ENCODE results near the gene ARNT2. TPM values are rescaled to one million over a fixed set of nuclear protein-coding genes. Genes with fewer than 3 reads are reported as not detected.

Gene ARNT2
- total and polyA plus RNA-seq, 2 of the 13 experiments (the other 11 are each of a cell fraction or from before 2014, with no cell fraction given) = 0.69 to 1.7 TPM

DNA sequence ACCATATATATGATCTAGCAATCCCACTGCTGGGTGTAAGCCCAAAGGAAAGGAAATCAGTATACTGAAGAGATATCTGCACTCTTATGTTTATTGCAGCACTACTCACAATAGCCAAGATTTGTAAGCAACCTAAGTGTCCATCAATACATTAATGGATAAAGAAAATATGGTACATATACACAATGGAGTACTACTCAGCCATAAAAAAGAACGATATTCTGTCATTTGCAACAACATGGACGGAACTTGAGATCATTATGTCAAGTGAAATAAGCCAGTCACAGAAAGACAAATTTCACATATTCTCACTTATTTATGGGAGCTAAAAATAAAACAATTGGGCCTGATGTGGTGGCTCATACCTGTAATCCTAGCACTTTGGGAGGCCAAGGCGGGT lies 21.9 kb upstream of the ARNT2 start:
- POLR2A ChIA-PET = no interaction called here
- H2AFZ ChIP-seq (ENCODE audit: low read length) = no peak overlapping the region
- H3K4me3 ChIP-seq (replicated peaks in 1 of 3; ENCODE audit: insufficient read depth in 1 of 3, low read depth in 2 of 3, low read length in 3 of 3) = no peak overlapping the region
- no peak overlapping the region for H3K4me2 ChIP-seq (ENCODE audit: low read depth, low read length)
- no peak overlapping the region for H3K27ac ChIP-seq (ENCODE audit: extremely low read length, insufficient read depth, low read length)
- H3K27me3 ChIP-seq (ENCODE audit: control insufficient read depth in 1 of 2, insufficient read depth in 2 of 2, low read length in 2 of 2) = no peaks in the 10 kb centered on the region
- H3K9me3 ChIP-seq (ENCODE audit: low read length) = no peaks in the 10 kb centered on the region
- WGBS (ENCODE audit: low lambda C conversion rate) = 75% methylated on average over 3 of the region's 3 CpGs
- BruUV-seq (replicated peaks) = no TSS peak
- FAIRE-seq = no peak
- no peak for DNase-seq (ENCODE audit: low spot score)
- H3K4me1 ChIP-seq (ENCODE audit: insufficient read depth, low read length) = no peaks in the 10 kb centered on the region
- no peaks in the 10 kb centered on the region for H3K36me3 ChIP-seq (replicated peaks in 1 of 2; ENCODE audit: control insufficient read depth in 1 of 2, insufficient read depth in 2 of 2, low read length in 2 of 2)
- CTCF ChIA-PET (ENCODE audit: low intra/inter-chr PET ratio, low total read pairs) = no interaction called here
- in situ Hi-C loops (cut with HindIII; ENCODE audit: extremely low pct_ligation_motif_present, low pct_unique_long_range_greater_than_20kb) = no loop called here
- no peak overlapping the region for H3K9ac ChIP-seq (ENCODE audit: insufficient read depth, low read depth, low read length)
- intact Hi-C loops (cut with micrococcal nuclease; ENCODE audit: unreplicated experiment) = no loop called here
- no peaks in the 10 kb centered on the region for H3K79me2 ChIP-seq (ENCODE audit: insufficient read depth, low read length)
- H4K20me1 ChIP-seq (ENCODE audit: insufficient read depth, low read length) = no peaks in the 10 kb centered on the region
- no peak for ATAC-seq
- no peak for TF ChIP-seq ZFP36L2 (CRISPR knock-in tag; IDR thresholded peaks at IDR 0.05)
- TF ChIP-seq, protein P1, sequence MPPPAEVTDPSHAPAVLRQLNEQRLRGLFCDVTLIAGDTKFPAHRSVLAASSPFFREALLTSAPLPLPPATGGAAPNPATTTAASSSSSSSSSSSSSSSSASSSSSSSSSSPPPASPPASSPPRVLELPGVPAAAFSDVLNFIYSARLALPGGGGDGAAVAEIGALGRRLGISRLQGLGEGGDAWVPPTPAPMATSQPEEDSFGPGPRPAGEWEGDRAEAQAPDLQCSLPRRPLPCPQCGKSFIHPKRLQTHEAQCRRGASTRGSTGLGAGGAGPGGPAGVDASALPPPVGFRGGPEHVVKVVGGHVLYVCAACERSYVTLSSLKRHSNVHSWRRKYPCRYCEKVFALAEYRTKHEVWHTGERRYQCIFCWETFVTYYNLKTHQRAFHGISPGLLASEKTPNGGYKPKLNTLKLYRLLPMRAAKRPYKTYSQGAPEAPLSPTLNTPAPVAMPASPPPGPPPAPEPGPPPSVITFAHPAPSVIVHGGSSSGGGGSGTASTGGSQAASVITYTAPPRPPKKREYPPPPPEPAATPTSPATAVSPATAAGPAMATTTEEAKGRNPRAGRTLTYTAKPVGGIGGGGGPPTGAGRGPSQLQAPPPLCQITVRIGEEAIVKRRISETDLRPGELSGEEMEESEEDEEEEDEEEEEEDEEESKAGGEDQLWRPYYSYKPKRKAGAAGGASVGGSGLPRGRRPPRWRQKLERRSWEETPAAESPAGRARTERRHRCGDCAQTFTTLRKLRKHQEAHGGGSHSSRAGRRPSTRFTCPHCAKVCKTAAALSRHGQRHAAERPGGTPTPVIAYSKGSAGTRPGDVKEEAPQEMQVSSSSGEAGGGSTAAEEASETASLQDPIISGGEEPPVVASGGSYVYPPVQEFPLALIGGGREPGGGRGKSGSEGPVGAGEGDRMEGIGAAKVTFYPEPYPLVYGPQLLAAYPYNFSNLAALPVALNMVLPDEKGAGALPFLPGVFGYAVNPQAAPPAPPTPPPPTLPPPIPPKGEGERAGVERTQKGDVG (CRISPR knock-in tag; IDR thresholded peaks at IDR 0.05; ENCODE audit: borderline replicate concordance) = no peak
- no peak for TF ChIP-seq PLRG1 (conservative IDR thresholded peaks at IDR 0.05)
- TF ChIP-seq POLR2G (IDR thresholded peaks at IDR 0.05; ENCODE audit: low read depth, low read length) = no peak
- no peak for TF ChIP-seq MIXL1 (CRISPR knock-in tag; IDR thresholded peaks at IDR 0.05)
- TF ChIP-seq, protein P2, sequence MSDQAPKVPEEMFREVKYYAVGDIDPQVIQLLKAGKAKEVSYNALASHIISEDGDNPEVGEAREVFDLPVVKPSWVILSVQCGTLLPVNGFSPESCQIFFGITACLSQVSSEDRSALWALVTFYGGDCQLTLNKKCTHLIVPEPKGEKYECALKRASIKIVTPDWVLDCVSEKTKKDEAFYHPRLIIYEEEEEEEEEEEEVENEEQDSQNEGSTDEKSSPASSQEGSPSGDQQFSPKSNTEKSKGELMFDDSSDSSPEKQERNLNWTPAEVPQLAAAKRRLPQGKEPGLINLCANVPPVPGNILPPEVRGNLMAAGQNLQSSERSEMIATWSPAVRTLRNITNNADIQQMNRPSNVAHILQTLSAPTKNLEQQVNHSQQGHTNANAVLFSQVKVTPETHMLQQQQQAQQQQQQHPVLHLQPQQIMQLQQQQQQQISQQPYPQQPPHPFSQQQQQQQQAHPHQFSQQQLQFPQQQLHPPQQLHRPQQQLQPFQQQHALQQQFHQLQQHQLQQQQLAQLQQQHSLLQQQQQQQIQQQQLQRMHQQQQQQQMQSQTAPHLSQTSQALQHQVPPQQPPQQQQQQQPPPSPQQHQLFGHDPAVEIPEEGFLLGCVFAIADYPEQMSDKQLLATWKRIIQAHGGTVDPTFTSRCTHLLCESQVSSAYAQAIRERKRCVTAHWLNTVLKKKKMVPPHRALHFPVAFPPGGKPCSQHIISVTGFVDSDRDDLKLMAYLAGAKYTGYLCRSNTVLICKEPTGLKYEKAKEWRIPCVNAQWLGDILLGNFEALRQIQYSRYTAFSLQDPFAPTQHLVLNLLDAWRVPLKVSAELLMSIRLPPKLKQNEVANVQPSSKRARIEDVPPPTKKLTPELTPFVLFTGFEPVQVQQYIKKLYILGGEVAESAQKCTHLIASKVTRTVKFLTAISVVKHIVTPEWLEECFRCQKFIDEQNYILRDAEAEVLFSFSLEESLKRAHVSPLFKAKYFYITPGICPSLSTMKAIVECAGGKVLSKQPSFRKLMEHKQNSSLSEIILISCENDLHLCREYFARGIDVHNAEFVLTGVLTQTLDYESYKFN (CRISPR knock-in tag; conservative IDR thresholded peaks at IDR 0.05) = no peak
- TF ChIP-seq MTF1 (CRISPR knock-in tag; IDR thresholded peaks at IDR 0.05) = no peak
- no peak for TF ChIP-seq ZNF747 (CRISPR knock-in tag; IDR thresholded peaks at IDR 0.05; ENCODE audit: borderline replicate concordance)
- TF ChIP-seq, protein P3, sequence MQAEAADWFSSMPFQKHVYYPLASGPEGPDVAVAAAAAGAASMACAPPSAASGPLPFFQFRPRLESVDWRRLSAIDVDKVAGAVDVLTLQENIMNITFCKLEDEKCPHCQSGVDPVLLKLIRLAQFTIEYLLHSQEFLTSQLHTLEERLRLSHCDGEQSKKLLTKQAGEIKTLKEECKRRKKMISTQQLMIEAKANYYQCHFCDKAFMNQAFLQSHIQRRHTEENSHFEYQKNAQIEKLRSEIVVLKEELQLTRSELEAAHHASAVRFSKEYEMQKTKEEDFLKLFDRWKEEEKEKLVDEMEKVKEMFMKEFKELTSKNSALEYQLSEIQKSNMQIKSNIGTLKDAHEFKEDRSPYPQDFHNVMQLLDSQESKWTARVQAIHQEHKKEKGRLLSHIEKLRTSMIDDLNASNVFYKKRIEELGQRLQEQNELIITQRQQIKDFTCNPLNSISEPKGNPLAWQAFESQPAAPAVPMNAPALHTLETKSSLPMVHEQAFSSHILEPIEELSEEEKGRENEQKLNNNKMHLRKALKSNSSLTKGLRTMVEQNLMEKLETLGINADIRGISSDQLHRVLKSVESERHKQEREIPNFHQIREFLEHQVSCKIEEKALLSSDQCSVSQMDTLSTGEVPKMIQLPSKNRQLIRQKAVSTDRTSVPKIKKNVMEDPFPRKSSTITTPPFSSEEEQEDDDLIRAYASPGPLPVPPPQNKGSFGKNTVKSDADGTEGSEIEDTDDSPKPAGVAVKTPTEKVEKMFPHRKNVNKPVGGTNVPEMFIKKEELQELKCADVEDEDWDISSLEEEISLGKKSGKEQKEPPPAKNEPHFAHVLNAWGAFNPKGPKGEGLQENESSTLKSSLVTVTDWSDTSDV (CRISPR knock-in tag; IDR thresholded peaks at IDR 0.05) = no peak
- no peak for TF ChIP-seq ZNF431 (CRISPR knock-in tag; IDR thresholded peaks at IDR 0.05; ENCODE audit: borderline replicate concordance, low read depth)
- TF ChIP-seq, protein P4, sequence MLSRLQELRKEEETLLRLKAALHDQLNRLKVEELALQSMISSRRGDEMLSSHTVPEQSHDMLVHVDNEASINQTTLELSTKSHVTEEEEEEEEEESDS (CRISPR knock-in tag; IDR thresholded peaks at IDR 0.05; ENCODE audit: borderline replicate concordance) = no peak

Measured in HepG2 (cell line).